HG02938 (cell line): ENCODE data around the gene ZBTB47.

Source experiments
- ATAC-seq: cut with Tn5 transposase; IDR thresholded peaks from one replicate; pipeline ENCODE4 v1.9.1; 2021; ENCODE audit warnings: mild to moderate bottlenecking, moderate library complexity; ENCODE audit not compliant: unreplicated experiment

Gene ZBTB47

GRCh38 chr3:42664438-42664803 lies 10.9 kb downstream of the ZBTB47 start:
- ATAC-seq: no peak

- ATAC-seq: no peak
Observed at GRCh38 chr3:42665050-42665878, 11.8 kb downstream of the ZBTB47 start.

- no peak for ATAC-seq
Observed at GRCh38 chr3:42666022-42666421, 12.5 kb downstream of the ZBTB47 start.

DNA sequence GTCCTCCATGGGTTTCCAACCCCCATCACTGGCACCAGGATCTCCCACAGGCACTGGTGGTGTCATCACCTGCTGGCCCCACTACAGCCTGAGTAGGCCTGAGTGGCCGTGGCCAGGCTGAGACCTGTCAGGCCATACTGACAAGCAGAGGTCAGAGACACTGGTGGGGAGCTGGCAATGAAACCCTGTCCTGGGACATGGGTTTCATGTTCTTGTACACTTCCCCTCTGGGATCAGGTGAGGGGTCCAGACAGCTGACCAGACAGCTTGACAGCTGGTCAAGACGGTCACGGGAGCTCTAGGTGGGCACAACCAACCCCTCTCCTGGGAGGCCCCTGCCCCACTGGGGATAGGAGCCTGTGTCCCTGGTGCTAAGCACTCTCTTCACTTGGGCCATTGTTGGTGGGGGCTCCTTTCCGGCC lies 13.1 kb downstream of the ZBTB47 start:
- no peak for ATAC-seq

DNA sequence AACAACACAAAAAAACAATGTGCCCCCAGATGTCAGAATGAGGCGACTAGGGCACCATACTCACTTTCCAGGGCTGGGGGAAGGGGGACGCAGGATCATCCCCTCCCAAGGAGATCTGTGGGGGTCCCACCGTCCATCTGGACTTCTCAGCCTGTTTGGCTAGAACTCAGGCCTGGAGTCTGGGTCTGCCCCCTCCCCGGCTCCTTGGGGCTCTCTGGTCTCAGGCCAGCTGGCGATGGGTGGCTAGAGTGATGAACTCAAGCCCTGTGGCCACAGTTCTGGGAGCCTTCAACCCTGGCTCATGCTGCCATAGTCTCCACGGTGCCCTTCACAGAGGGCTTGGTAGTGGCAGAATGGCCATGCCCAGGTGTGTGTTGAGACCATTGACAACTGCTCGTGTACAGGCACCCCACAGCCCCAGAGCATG lies 13.6 kb downstream of the ZBTB47 start:
- no peak for ATAC-seq

DNA sequence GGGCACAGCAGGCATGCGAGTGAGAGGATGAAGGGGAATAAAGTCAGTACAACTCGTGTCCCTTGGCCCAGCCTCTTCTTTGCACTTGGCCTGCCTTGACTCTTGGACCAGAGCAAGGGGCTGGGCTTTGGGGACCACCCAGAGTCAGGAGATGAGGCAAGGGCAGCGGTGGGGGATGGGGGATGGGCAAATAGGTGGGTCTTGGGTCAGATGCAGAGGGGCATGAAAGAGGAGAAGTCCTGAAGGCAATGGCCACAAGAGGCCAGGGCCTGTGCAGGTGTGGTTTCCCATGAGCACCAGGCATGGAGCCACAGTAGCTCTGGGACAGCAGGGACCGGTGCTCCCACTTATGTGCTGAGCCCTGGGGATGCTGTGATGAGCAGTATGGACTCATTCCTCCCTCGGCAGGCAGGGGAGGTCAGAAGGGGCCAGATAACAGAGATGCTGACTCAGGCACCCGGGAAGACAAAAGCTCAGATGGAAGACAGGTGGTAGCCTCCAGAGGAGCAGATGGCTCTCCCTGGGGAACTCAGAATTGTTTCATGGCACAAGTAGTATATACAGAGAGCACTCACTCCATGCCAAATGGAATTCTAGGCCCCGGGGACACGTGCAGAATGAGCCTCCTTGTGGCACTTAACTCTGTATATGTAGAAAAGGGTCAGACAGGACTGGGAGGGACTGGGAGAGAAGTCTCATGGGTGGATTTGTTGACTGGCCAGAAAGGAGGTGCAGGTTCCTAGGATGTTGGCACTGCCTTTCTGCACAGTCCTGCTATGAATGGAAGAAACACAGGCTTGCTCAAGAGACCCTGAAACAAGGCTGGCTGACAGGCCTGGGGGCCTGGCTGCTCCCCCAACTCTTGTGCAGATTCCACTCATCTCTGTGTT lies 14.3 kb downstream of the ZBTB47 start:
- ATAC-seq: no peak

GRCh38 chr3:42668413-42668760 lies 14.9 kb downstream of the ZBTB47 start:
- no peak for ATAC-seq

GRCh38 chr3:42668793-42669217 lies 15.3 kb downstream of the ZBTB47 start:
- ATAC-seq: no peak

- no peak for ATAC-seq
Observed at GRCh38 chr3:42670051-42670576, 16.6 kb downstream of the ZBTB47 start.

- ATAC-seq: no peak
Observed at GRCh38 chr3:42670670-42671069, 17.2 kb downstream of the ZBTB47 start.

DNA sequence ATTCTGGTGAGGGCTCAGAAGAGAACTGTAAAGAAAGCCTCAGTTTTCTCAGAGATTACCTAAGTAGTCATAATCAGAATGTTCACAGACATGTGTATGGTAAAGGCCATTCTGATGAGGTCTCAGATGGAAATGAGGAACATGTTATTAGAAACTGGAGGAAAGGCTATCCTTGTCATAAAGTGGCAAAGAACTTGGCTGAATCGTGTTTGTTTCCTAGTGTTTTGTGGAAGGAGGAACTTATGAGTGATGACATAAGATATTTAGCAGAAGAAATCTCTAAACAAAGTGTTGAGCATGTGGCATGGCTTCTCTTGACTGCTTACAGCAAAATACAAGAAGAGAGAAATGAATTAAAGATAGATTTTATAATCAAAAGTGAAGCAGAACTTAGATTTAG lies 19.0 kb downstream of the ZBTB47 start:
- no peak for ATAC-seq

GRCh38 chr3:42673082-42673481 lies 19.6 kb downstream of the ZBTB47 start:
- no peak for ATAC-seq

- no peak for ATAC-seq
Observed at GRCh38 chr3:42674146-42674545, 20.6 kb downstream of the ZBTB47 start.

GRCh38 chr3:42675909-42676308 lies 22.4 kb downstream of the ZBTB47 start:
- no peak for ATAC-seq

- ATAC-seq: no peak
Observed at GRCh38 chr3:42678447-42678846, 24.9 kb downstream of the ZBTB47 start.

DNA sequence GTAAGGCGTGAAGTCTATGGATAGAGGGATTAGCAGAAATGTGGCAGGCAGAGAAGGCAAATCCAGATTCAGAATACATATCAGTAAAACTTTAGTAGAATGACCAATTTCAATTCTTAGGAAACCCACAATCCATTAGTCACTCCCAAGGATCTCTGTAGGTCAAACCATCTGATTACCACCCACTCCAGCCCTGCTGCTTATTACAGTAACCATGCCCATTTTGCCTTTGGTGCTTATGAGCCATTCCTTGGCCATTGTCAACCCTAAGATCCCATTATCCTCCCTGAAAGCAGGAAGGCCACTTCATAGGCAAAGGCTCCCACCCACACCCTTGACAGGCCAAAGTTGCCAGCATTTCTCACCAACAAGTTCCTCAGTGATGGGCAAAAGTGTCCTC lies 26.8 kb downstream of the ZBTB47 start:
- no peak for ATAC-seq

GRCh38 chr3:42680806-42681205 lies 27.3 kb downstream of the ZBTB47 start:
- no peak for ATAC-seq

DNA sequence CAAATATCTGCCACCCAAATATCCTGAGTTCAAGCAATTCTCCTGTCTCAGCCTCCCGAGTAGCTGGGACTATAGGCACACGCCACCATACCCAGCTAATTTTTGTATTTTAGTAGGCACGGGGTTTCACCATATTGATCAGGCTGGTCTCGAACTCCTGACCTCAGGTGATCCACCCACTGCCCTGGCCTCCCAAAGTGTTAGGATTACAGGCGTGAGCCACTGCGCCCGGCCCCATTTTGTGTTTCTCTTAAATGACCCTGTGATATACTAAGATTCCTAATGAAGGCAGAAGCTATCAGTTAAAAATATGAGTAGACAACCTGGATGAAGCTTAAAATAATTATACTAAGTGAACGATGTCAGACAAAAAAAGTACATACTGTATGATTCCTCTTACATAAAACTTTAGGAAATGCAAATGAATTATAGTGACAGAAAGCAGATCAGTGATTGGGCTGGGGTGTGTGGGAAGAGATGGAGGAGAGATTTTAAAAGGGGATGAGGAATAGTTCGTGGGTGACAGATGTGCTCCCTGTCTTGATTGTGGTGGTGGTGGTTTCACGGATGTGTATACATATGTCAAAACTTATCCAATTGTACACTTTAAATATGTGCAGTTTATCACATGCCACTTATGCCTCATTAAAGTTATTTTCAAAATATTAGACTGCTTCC lies 28.0 kb downstream of the ZBTB47 start:
- no peak for ATAC-seq

DNA sequence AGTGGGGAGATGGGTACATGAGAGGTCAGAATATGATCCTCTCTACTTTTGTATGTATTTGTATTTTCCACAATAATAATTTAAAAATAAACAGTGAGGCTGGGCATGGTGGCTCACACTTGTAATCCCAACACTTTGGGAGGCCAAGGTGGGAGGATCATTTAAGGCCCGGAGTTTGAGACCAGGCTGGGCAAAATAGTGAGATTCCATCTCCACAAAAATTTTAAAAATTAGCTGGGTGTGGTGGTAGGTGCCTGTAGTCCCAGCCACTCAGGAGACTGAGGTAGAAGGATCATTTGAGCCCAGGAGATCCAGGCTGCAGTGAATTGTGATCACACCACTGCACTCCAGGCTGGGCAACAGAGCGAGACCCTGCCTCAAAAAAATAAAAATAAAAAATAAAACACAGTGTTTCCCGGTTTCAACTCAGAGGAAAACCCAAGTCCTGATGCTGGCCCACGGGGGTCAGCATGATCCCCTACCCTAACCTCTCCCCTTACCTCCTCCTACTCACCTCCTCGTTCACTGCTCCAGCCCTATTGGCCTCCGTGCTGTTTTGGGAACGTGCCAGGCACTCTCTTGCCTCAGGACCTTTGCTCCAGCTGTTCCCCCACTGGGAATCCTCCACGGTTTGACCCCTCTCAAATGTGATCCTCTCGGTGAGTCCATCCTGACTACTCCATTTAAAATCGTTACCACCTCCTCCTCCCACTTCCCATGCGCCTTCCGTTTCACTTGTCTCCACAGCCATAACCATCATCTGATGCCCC lies 29.0 kb downstream of the ZBTB47 start:
- no peak for ATAC-seq

- no peak for ATAC-seq
Observed at GRCh38 chr3:42683875-42684598, 30.5 kb downstream of the ZBTB47 start.
